Measurements from ENCODE around the gene TANGO2. TPM values are rescaled to one million over a fixed set of nuclear protein-coding genes. Genes with fewer than 3 reads are reported as not detected.

The TANGO2 gene
- total and polyA plus RNA-seq, 12 donors, result 25.1 to 87.0 (median 43.5) TPM

- TF ChIP-seq POLR2A (IDR thresholded peaks at IDR 0.05) (no peak), CTCF (IDR thresholded peaks at IDR 0.05) (no peak)
- Histone ChIP-seq H3K4me1 (replicated peaks in 1 of 2) (peaks cover 8 to 31% of the 10 kb centered on the region in 2 donors), H3K36me3 (replicated peaks in 1 of 2) (no peaks in the 10 kb centered on the region), H3K27ac (peak overlapping the region in 1 of 5 donors; percentile 87), H3K9me3 (replicated peaks in 1 of 3) (no peaks in the 10 kb centered on the region), H3K4me3 (peak overlapping the region in 1 of 4 donors; percentile 68), H3K27me3 (no peaks in the 10 kb centered on the region)
- intact Hi-C loops (cut with DNase I), result no loop called here
- DNase-seq, result no peak
- WGBS, 4 donors, result 61 to 98% (median 69%) methylated on average over 6 to 24 of the region's 24 CpGs
These were observed 33.3 kb upstream of the TANGO2 start for GRCh38 chr22:19987394-19988306.

- no peaks in the 10 kb centered on the region for H3K9me3 ChIP-seq (replicated peaks in 1 of 3)
- intact Hi-C loops (cut with DNase I), result no loop called here
- no peak for TF ChIP-seq CTCF (IDR thresholded peaks at IDR 0.05)
- no peak for TF ChIP-seq POLR2A (IDR thresholded peaks at IDR 0.05)
- H3K36me3 ChIP-seq (replicated peaks in 1 of 2), result no peaks in the 10 kb centered on the region
- H3K4me1 ChIP-seq (replicated peaks in 1 of 2), result peaks cover 8 to 31% of the 10 kb centered on the region in 2 donors
- H3K4me3 ChIP-seq, result no peak overlapping the region
- DNase-seq, result no peak
- WGBS, 4 donors, result 93 to 100% (median 97%) methylated on average over 6 to 9 of the region's 9 CpGs
- H3K27me3 ChIP-seq, result no peaks in the 10 kb centered on the region
- H3K27ac ChIP-seq, result peak overlapping the region in 1 of 5 donors; percentile 51
These were observed 32.5 kb upstream of the TANGO2 start for GRCh38 chr22:19988331-19988808.

GRCh38 chr22:19988965-19989724 lies 31.8 kb upstream of the TANGO2 start:
- no peak for DNase-seq
- no peak overlapping the region for H3K4me3 ChIP-seq
- H3K4me1 ChIP-seq (replicated peaks in 1 of 2), result peaks cover 8 to 25% of the 10 kb centered on the region in 2 donors
- peak overlapping the region in 2 of 5 donors; percentile 49 to 66 for H3K27ac ChIP-seq
- no peaks in the 10 kb centered on the region for H3K27me3 ChIP-seq
- H3K9me3 ChIP-seq (replicated peaks in 1 of 3), result no peaks in the 10 kb centered on the region
- 85 to 92% (median 87%) methylated on average over 5 to 18 of the region's 18 CpGs for WGBS, 4 donors
- TF ChIP-seq CTCF (IDR thresholded peaks at IDR 0.05) (no peak), POLR2A (IDR thresholded peaks at IDR 0.05) (no peak)
- H3K36me3 ChIP-seq (replicated peaks in 1 of 2), result no peaks in the 10 kb centered on the region
- intact Hi-C loops (cut with DNase I), result no loop called here

GRCh38 chr22:19989725-19990067 lies 31.2 kb upstream of the TANGO2 start:
- H3K27me3 ChIP-seq, result no peaks in the 10 kb centered on the region
- H3K27ac ChIP-seq, result peak overlapping the region in 1 of 5 donors; percentile 66
- no peak for DNase-seq
- H3K9me3 ChIP-seq (replicated peaks in 1 of 3), result no peaks in the 10 kb centered on the region
- WGBS, 4 donors, result 85 to 87% (median 86%) methylated on average over 3 of the region's 3 CpGs; no CpG with 5 or more reads in 1 of the 4 donors
- no peak overlapping the region for H3K4me3 ChIP-seq
- H3K36me3 ChIP-seq (replicated peaks in 1 of 2), result no peaks in the 10 kb centered on the region
- intact Hi-C loops (cut with DNase I), result no loop called here
- no peak for TF ChIP-seq CTCF (IDR thresholded peaks at IDR 0.05)
- TF ChIP-seq POLR2A (IDR thresholded peaks at IDR 0.05), result no peak
- peaks cover 8 to 20% of the 10 kb centered on the region in 2 donors for H3K4me1 ChIP-seq (replicated peaks in 1 of 2)

All from adrenal gland (tissue), 12 donors.